ENCODE measurements around the gene SF3B5. TPM values are rescaled to one million over a fixed set of nuclear protein-coding genes. Genes with fewer than 3 reads are reported as not detected.
"Not testable (repeated sequence)": the region's sequence is repeated elsewhere in the genome, so short reads cannot be mapped to it uniquely, and the experiment has no call there.

The SF3B5 gene
- total RNA-seq, 1 experiment from 2014 or later: 113 TPM

DNA sequence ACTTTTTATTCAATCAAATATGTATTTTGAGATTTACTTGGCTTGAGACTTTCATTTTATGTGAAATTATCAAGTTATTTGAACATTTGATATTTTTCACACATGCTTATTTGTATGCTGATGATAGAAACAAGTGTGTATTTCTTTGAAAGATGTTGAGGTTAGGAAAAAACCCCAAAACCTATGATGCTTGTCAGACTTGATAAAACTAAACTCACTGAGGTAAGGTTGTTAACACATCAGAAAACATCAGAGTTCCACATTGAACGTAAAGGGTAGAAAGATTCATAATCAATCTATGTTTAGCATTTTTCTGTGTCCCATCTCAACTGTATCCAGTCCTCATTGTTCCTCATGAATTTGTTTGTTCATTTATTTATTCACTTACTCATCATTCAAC, 12.2 kb downstream of the SF3B5 start:
- BruUV-seq (replicated peaks): no TSS peak
- CTCF ChIA-PET: no interaction called here
- intact Hi-C loops (cut with micrococcal nuclease; ENCODE audit: unreplicated experiment): no loop called here
- no peak overlapping the region for H3K4me3 Mint-ChIP-seq (ENCODE audit: low read depth, unreplicated experiment)
- no peak overlapping the region for H3K27ac Mint-ChIP-seq (ENCODE audit: unreplicated experiment)
- no peaks in the 10 kb centered on the region for H3K36me3 Mint-ChIP-seq (ENCODE audit: insufficient read depth, unreplicated experiment)
- no peaks in the 10 kb centered on the region for H3K27me3 Mint-ChIP-seq (ENCODE audit: unreplicated experiment)
- H3K4me1 Mint-ChIP-seq (ENCODE audit: low read depth, unreplicated experiment): no peaks in the 10 kb centered on the region
- no peak for DNase-seq
- TF ChIP-seq, protein P1, sequence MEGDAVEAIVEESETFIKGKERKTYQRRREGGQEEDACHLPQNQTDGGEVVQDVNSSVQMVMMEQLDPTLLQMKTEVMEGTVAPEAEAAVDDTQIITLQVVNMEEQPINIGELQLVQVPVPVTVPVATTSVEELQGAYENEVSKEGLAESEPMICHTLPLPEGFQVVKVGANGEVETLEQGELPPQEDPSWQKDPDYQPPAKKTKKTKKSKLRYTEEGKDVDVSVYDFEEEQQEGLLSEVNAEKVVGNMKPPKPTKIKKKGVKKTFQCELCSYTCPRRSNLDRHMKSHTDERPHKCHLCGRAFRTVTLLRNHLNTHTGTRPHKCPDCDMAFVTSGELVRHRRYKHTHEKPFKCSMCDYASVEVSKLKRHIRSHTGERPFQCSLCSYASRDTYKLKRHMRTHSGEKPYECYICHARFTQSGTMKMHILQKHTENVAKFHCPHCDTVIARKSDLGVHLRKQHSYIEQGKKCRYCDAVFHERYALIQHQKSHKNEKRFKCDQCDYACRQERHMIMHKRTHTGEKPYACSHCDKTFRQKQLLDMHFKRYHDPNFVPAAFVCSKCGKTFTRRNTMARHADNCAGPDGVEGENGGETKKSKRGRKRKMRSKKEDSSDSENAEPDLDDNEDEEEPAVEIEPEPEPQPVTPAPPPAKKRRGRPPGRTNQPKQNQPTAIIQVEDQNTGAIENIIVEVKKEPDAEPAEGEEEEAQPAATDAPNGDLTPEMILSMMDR (IDR thresholded peaks at IDR 0.05; ENCODE audit: unreplicated experiment): no peak
- H3K9me3 Mint-ChIP-seq (ENCODE audit: low read depth, unreplicated experiment): no peaks in the 10 kb centered on the region

- H3K27ac Mint-ChIP-seq (ENCODE audit: unreplicated experiment); H3K4me1 Mint-ChIP-seq (ENCODE audit: low read depth, unreplicated experiment); H3K27me3 Mint-ChIP-seq (ENCODE audit: unreplicated experiment); CTCF ChIA-PET; intact Hi-C loops (cut with micrococcal nuclease; ENCODE audit: unreplicated experiment); DNase-seq; BruUV-seq (replicated peaks); H3K36me3 Mint-ChIP-seq (ENCODE audit: insufficient read depth, unreplicated experiment); H3K4me3 Mint-ChIP-seq (ENCODE audit: low read depth, unreplicated experiment); H3K9me3 Mint-ChIP-seq (ENCODE audit: low read depth, unreplicated experiment): not testable (repeated sequence)
Observed at GRCh38 chr6:144082412-144082811, 13.0 kb downstream of the SF3B5 start.

DNA sequence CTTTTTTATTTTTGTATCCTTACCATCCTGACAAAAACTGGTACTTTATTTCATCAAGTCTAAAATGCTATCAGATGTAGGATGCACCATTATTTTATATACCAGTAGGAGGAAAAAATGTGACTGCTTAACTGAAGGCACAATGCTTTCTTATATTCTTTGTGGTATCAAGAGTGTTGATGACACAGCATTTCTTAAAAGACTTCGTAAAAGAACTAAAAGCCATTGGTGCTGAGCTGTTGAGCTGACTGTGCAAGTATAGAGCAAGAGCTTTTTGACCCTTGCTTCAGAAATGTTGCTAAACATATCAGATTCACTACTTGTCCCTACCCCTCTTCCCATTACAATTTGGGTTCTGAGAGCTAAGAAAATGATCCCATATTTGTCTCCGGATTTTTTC, 17.5 kb downstream of the SF3B5 start:
- H3K4me1 Mint-ChIP-seq (ENCODE audit: low read depth, unreplicated experiment): no peaks in the 10 kb centered on the region
- no TSS peak for BruUV-seq (replicated peaks)
- CTCF ChIA-PET: interaction anchor here (0.7 kb wide), 1 partner anchor 24 kb away, joined by 3 read pairs; no protein-coding TSS in a partner anchor

DNA sequence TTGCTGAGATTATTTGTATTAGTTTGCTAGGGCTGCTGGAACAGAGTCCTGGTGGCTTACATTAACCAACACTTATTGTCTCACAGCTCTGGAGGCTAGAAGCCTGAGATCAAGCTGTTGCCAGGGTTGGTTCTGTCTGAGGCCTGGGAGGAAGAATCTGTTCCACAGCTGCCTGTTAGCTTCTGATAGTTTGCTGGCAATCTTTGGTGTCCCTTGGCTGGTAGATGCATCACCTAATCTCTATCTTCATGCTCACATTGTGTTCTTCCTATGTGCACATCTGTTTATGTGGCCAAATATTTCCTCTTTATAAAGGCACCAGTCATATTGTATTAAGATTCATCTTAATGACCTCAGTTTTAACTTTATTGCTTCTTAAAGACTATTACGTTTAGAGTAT, 19.5 kb downstream of the SF3B5 start:
- H3K4me1 Mint-ChIP-seq (ENCODE audit: low read depth, unreplicated experiment): no peaks in the 10 kb centered on the region
- H3K27ac Mint-ChIP-seq (ENCODE audit: unreplicated experiment): no peak overlapping the region
- intact Hi-C loops (cut with micrococcal nuclease; ENCODE audit: unreplicated experiment): no loop called here
- H3K9me3 Mint-ChIP-seq (ENCODE audit: low read depth, unreplicated experiment): no peaks in the 10 kb centered on the region
- no TSS peak for BruUV-seq (replicated peaks)
- CTCF ChIA-PET: no interaction called here
- no peak overlapping the region for H3K4me3 Mint-ChIP-seq (ENCODE audit: low read depth, unreplicated experiment)
- H3K27me3 Mint-ChIP-seq (ENCODE audit: unreplicated experiment): no peaks in the 10 kb centered on the region
- no peak for DNase-seq
- no peaks in the 10 kb centered on the region for H3K36me3 Mint-ChIP-seq (ENCODE audit: insufficient read depth, unreplicated experiment)
- TF ChIP-seq, protein P1 (IDR thresholded peaks at IDR 0.05; ENCODE audit: unreplicated experiment): no peak

More for the DNA sequence above, 17.5 kb downstream of the SF3B5 start:
- H3K27ac Mint-ChIP-seq (ENCODE audit: unreplicated experiment): no peak overlapping the region
- DNase-seq: no peak
- no peaks in the 10 kb centered on the region for H3K9me3 Mint-ChIP-seq (ENCODE audit: low read depth, unreplicated experiment)
- H3K36me3 Mint-ChIP-seq (ENCODE audit: insufficient read depth, unreplicated experiment): no peaks in the 10 kb centered on the region
- intact Hi-C loops (cut with micrococcal nuclease; ENCODE audit: unreplicated experiment): no loop called here
- no peak overlapping the region for H3K4me3 Mint-ChIP-seq (ENCODE audit: low read depth, unreplicated experiment)
- no peaks in the 10 kb centered on the region for H3K27me3 Mint-ChIP-seq (ENCODE audit: unreplicated experiment)
- TF ChIP-seq, protein P1 (IDR thresholded peaks at IDR 0.05; ENCODE audit: unreplicated experiment): no peak

GRCh38 chr6:144075187-144075586, 20.2 kb downstream of the SF3B5 start:
- no TSS peak for BruUV-seq (replicated peaks)
- no peak for DNase-seq
- TF ChIP-seq, protein P1 (IDR thresholded peaks at IDR 0.05; ENCODE audit: unreplicated experiment): no peak
- Mint-ChIP-seq H3K9me3 (ENCODE audit: low read depth, unreplicated experiment) (no peaks in the 10 kb centered on the region), H3K27ac (ENCODE audit: unreplicated experiment) (no peak overlapping the region), H3K4me1 (ENCODE audit: low read depth, unreplicated experiment) (no peaks in the 10 kb centered on the region), H3K36me3 (ENCODE audit: insufficient read depth, unreplicated experiment) (no peaks in the 10 kb centered on the region), H3K4me3 (ENCODE audit: low read depth, unreplicated experiment) (no peak overlapping the region), H3K27me3 (ENCODE audit: unreplicated experiment) (no peaks in the 10 kb centered on the region)
- intact Hi-C loops (cut with micrococcal nuclease; ENCODE audit: unreplicated experiment): no loop called here
- CTCF ChIA-PET: no interaction called here

All from Calu3 (cell line).